ENCODE data around the gene GASK1B. TPM values are rescaled to one million over a fixed set of nuclear protein-coding genes. Genes with fewer than 3 reads are reported as not detected.

GASK1B gene
- total and polyA plus RNA-seq, 2 of the 4 experiments (the other 2 are of a cell fraction) = 4.1 to 5.4 TPM

- H3K18ac ChIP-seq (ENCODE audit: low read depth, low read length) = no peak overlapping the region
- H2AK9ac ChIP-seq (replicated peaks; ENCODE audit: low read depth, low read length, poor library complexity) = no peak overlapping the region
- no peak overlapping the region for H3K56ac ChIP-seq (ENCODE audit: extremely low read depth, insufficient read depth, low read length)
- no peak overlapping the region for H4K8ac ChIP-seq (ENCODE audit: low read depth in 2 of 2, low read length in 2 of 2)
- H3K27ac ChIP-seq (ENCODE audit: insufficient read depth, low read length) = no peak overlapping the region
- no peak overlapping the region for H3K14ac ChIP-seq (replicated peaks; ENCODE audit: low read depth, low read length)
- no peak overlapping the region for H2BK5ac ChIP-seq (ENCODE audit: low read depth, low read length, poor library complexity, severe bottlenecking)
- ChIA-PET CTCF (no interaction called here), POLR2A (ENCODE audit: unreplicated experiment) (no interaction called here)
- H3K9ac ChIP-seq (ENCODE audit: low read depth, low read length) = no peak overlapping the region
- H3K4me1 ChIP-seq (ENCODE audit: control insufficient read depth, insufficient read depth, low read length) = no peaks in the 10 kb centered on the region
- H2BK20ac ChIP-seq (ENCODE audit: low read depth, low read length) = no peak overlapping the region
- TF ChIP-seq ELK1 (IDR thresholded peaks at IDR 0.05; ENCODE audit: borderline replicate concordance, low read depth, low read length) (no peak), CHD1 (IDR thresholded peaks at IDR 0.05; ENCODE audit: low read depth, low read length) (no peak), NFE2L2 (IDR thresholded peaks at IDR 0.05; ENCODE audit: low read depth, low read length) (no peak), RCOR1 (IDR thresholded peaks at IDR 0.05; ENCODE audit: insufficient replicate concordance, low read length) (no peak), FOS (IDR thresholded peaks at IDR 0.05; ENCODE audit: low read depth, low read length) (no peak), RFX5 (IDR thresholded peaks at IDR 0.05; ENCODE audit: low read depth, low read length) (no peak), SMC3 (IDR thresholded peaks at IDR 0.05; ENCODE audit: low read depth, low read length) (no peak), BHLHE40 (IDR thresholded peaks at IDR 0.05; ENCODE audit: low read depth, low read length) (no peak), POLR2A (IDR thresholded peaks at IDR 0.05; ENCODE audit: low read depth, low read length) (no peak), RAD21 (IDR thresholded peaks at IDR 0.05; ENCODE audit: low read length) (no peak), CEBPB (IDR thresholded peaks at IDR 0.05; ENCODE audit: low read depth, low read length) (no peak), MAZ (IDR thresholded peaks at IDR 0.05; ENCODE audit: borderline replicate concordance, low read depth, low read length) (no peak), MXI1 (IDR thresholded peaks at IDR 0.05; ENCODE audit: borderline replicate concordance, low read depth, low read length) (no peak), MAFK (IDR thresholded peaks at IDR 0.05; ENCODE audit: low read depth, low read length) (no peak), USF2 (IDR thresholded peaks at IDR 0.05; ENCODE audit: low read depth, low read length) (no peak), CTCF (conservative IDR thresholded peaks at IDR 0.05; ENCODE audit: low read depth, low read length) (no peak)
- no CpG with 5 or more reads among the region's 3 CpGs for WGBS, 2 experiments (ENCODE audit: extremely low coverage in 2 of 2, insufficient read length in 1 of 2)
- no peak overlapping the region for H2AK5ac ChIP-seq (ENCODE audit: low read depth, low read length)
- no peaks in the 10 kb centered on the region for H3K36me3 ChIP-seq (ENCODE audit: control insufficient read depth, insufficient read depth, low read length)
- H3K9me1 ChIP-seq (ENCODE audit: insufficient read depth, low read length) = no peaks in the 10 kb centered on the region
- BruUV-seq (replicated peaks) = no TSS peak
- H3K4ac ChIP-seq (ENCODE audit: low read depth, low read length) = no peak overlapping the region
- no peaks in the 10 kb centered on the region for H3K79me1 ChIP-seq (ENCODE audit: low read depth in 1 of 2, low read length in 2 of 2)
- DNase-seq (no peak), ATAC-seq (ENCODE audit: low read depth) (no peak)
- no peaks in the 10 kb centered on the region for H3K9me3 ChIP-seq (ENCODE audit: control insufficient read depth, insufficient read depth, low read length)
- H2BK120ac ChIP-seq (ENCODE audit: low read depth, low read length) = no peak overlapping the region
- in situ Hi-C loops (cut with MboI; ENCODE audit: low sequenced_read_pairs) = no loop called here
- H4K20me1 ChIP-seq (ENCODE audit: insufficient read depth, low read length) = no peaks in the 10 kb centered on the region
- no peak overlapping the region for H2AFZ ChIP-seq (replicated peaks; ENCODE audit: low read length, poor library complexity)
- dilution Hi-C loops (cut with HindIII; ENCODE audit: low sequenced_read_pairs, unreplicated experiment) = no loop called here
- H3K4me2 ChIP-seq (ENCODE audit: low read depth, low read length) = no peak overlapping the region
- no peak overlapping the region for H4K91ac ChIP-seq (ENCODE audit: insufficient read depth, low read depth, low read length)
- H3K27me3 ChIP-seq (ENCODE audit: control insufficient read depth, insufficient read depth, low read length) = peaks cover 3% of the 10 kb centered on the region; the same call in 1 of the 2 replicates
- intact Hi-C loops (cut with micrococcal nuclease) = no loop called here
- H3K4me3 ChIP-seq (ENCODE audit: insufficient read depth, low read depth, low read length) = no peak overlapping the region
- H2BK15ac ChIP-seq (ENCODE audit: low read depth, low read length) = no peak overlapping the region
- H4K5ac ChIP-seq (ENCODE audit: low read depth, low read length) = no peak overlapping the region
- H3K23ac ChIP-seq (ENCODE audit: low read depth, low read length) = no peak overlapping the region
These were observed 31.1 kb upstream of the GASK1B start for GRCh38 chr4:158203929-158204328.
